Epithelial cell of esophagus (primary cell): ENCODE results near the gene RHBDD3.
"Not testable (repeated sequence)": the region's sequence is repeated elsewhere in the genome, so short reads cannot be mapped to it uniquely, and the experiment has no call there.

ENCODE experiments used
- DNase-seq: peaks from one replicate; pipeline ENCODE4 v3.0.0; 2010; ENCODE audit warnings: low read depth
- H3K4me3 ChIP-seq: 2 replicates; pipeline ENCODE4 v1.5.1; 2011; ENCODE audit warnings: mild to moderate bottlenecking, low read length, control low read depth
- CTCF ChIP-seq: IDR thresholded peaks from 2 replicates; pipeline ENCODE4 v1.5.1; 2011; ENCODE audit warnings: low read depth, mild to moderate bottlenecking, low read length, control low read depth, inconsistent platforms; ENCODE audit not compliant: insufficient read depth; ENCODE audit errors: missing control alignments

Gene RHBDD3

GRCh38 chr22:29244785-29245625, 22.8 kb downstream of the RHBDD3 start:
- no peak for DNase-seq
- no peak overlapping the region for H3K4me3 ChIP-seq
- TF ChIP-seq CTCF: no peak

- DNase-seq: no peak
- H3K4me3 ChIP-seq: no peak overlapping the region
- no peak for TF ChIP-seq CTCF
Observed at GRCh38 chr22:29243874-29244446, 23.8 kb downstream of the RHBDD3 start.

- H3K4me3 ChIP-seq, DNase-seq: not testable (repeated sequence)
Observed at GRCh38 chr22:29240481-29240880, 27.3 kb downstream of the RHBDD3 start.

- no peak for DNase-seq
- no peak for TF ChIP-seq CTCF
- H3K4me3 ChIP-seq: no peak overlapping the region
Observed at GRCh38 chr22:29233277-29233877, 34.4 kb downstream of the RHBDD3 start.

GRCh38 chr22:29231971-29232959, 35.5 kb downstream of the RHBDD3 start:
- TF ChIP-seq CTCF: no peak
- no peak for DNase-seq
- H3K4me3 ChIP-seq: no peak overlapping the region

- TF ChIP-seq CTCF: no peak
- no peak for DNase-seq
- H3K4me3 ChIP-seq: no peak overlapping the region
Observed at GRCh38 chr22:29230972-29231875, 36.6 kb downstream of the RHBDD3 start.
